ENCODE data around the gene CFAP46.
"Not testable (repeated sequence)": the region's sequence is repeated elsewhere in the genome, so short reads cannot be mapped to it uniquely, and the experiment has no call there.

The CFAP46 gene

DNA sequence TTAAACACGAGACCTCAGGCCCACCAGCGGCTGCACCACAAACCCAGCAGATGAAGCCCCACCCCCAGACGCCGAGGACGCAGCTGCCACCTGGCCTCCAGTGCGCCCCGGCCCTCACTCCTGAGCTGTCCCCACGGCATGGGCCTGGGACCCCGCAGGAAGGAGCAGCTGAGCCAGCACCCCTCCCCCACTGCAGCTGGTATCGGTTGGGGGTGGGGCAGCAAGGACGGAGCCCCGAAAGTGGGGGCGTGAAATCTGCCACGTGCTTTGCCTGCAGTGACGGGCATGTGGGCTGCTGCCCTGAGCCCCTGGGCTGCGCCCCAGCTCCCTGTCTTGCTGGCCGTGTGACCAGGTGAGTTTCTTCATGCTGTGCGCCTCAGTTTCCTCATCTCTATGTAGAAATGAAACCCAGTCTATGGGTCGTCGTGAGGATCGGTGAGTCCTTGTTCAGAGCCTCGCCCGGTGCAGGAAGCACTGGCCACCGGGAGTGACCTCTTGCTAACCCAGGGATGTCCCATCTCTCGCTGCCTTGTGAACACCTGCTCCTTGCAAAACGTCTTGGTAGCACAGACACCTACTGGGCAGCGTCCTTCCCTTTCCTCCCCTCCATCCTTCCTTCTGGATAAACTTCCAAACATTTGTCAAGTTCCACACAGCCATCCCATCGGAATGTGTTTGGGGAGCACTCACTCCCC is 32.0 kb downstream of the CFAP46 start:
- DNase-seq, result no peak
- in situ Hi-C loops (cut with HindIII; ENCODE audit: low pct_ligation_motif_present, low pct_unique_long_range_greater_than_20kb, low sequenced_read_pairs), result no loop called here

- no peak for DNase-seq
- in situ Hi-C loops (cut with HindIII; ENCODE audit: low pct_ligation_motif_present, low pct_unique_long_range_greater_than_20kb, low sequenced_read_pairs), result no loop called here
Observed at GRCh38 chr10:132909491-132910071, 32.8 kb downstream of the CFAP46 start.

DNA sequence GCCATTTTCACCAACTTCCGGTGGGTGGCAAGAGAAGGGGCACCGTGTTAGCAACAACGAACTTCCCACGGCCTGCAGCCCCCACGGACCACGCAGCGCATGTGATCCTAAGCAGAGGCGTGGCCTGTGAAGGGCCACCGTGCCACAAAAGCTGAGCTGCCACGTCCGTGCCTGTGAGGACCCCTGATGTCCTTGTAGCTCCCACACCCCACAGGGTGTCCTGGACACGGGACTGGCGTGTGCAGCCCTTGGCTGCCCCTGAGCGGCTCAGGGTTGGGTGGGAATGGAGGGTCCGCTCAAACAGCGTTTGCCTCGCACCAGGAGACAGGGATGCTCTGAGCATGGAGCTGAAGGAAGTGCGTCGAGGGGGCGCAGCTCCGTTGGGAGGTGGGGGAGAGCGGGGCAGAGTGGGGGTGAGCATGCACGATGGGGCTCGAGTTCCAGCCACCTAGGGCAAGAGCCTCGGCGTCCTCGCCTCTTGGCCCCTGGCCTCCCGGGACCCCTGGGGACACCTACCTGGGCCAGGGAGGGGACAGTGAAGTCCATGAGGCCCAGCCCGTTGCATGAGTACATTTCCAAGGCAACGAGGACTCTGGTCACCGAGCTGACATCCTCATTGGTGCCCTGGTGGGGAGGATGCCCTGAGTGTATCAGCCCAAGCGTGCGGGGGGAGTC is 33.6 kb downstream of the CFAP46 start:
- in situ Hi-C loops (cut with HindIII; ENCODE audit: low pct_ligation_motif_present, low pct_unique_long_range_greater_than_20kb, low sequenced_read_pairs), result no loop called here
- DNase-seq, result no peak

DNA sequence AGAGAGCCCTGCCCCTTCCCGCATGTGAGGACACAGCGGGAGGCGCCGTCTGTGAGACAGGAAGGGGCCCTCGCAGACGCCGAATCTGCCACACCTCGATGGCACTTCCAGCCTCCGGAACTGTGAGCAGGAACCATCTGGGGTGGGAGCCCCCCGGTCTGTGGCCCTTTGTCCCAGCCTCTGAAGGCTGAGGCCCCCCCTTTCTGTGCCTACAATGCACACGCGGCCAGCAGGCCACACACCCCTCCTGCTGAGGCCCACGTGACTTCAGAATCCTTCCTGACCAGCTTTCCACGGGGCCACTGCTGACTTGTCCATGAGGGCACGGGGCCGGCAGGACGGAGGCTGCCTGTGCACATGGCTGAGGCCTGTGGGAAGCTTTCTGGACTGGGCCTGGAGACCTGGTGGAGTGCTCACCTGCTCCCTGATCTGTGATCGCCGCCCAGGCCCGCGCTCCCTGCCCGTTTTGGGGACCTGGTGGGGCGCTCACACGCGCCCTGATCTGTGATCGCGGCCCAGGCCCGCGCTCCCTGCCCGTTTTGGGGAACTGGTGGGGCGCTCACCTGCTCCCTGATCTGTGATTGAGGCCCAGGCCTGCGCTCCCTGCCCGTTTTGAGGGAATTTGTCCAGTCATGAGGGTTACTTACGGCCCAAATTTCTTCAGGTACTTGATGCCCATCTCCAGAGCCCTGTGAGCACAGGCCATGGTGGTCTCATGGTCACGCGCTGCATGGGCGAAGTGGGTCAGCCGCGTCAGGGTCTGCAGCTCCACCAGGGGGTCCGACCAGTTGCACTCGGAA is 34.3 kb downstream of the CFAP46 start:
- DNase-seq, result no peak
- in situ Hi-C loops (cut with HindIII; ENCODE audit: low pct_ligation_motif_present, low pct_unique_long_range_greater_than_20kb, low sequenced_read_pairs), result no loop called here

DNA sequence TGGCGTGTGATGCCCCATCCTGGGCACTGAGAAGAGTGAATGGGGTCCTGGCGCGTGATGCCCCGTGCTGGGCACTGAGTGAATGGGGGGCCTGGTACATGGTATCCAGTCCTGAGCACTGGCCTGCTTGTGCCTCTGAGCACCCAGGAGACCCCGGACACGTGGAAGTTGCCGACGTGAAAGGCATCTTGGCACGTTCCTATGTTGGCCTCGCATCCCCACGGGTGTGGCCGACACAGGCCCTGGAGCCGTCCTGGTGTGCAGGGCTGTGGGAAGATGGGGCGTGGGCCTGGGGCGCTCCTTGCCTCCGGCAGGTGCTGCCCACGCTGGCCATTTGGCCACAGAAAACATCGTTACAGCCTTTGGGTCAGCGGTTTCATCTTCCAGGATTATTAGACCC is 35.5 kb downstream of the CFAP46 start:
- in situ Hi-C loops (cut with HindIII; ENCODE audit: low pct_ligation_motif_present, low pct_unique_long_range_greater_than_20kb, low sequenced_read_pairs), result no loop called here
- no peak for DNase-seq

DNA sequence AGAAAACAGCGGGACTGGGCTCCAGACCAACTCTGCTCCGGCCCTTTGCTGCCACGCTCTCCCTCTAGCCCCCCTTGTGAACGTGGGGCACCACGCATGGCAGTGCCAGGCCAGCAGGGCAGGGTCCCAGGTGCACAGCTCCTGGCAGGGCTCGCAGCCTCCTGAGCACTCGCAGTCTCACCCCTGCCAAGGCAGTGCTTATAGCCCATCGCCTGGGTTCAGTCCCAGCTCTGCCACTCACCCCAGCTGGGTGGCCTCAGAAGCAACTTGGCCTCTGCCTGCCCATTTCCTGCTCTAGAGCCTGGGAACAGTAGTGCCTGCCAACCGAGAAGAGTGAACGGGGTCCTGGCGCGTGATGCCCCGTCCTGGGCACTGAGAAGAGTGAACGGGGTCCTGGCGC is 36.3 kb downstream of the CFAP46 start:
- no peak for DNase-seq
- in situ Hi-C loops (cut with HindIII; ENCODE audit: low pct_ligation_motif_present, low pct_unique_long_range_greater_than_20kb, low sequenced_read_pairs), result no loop called here

DNA sequence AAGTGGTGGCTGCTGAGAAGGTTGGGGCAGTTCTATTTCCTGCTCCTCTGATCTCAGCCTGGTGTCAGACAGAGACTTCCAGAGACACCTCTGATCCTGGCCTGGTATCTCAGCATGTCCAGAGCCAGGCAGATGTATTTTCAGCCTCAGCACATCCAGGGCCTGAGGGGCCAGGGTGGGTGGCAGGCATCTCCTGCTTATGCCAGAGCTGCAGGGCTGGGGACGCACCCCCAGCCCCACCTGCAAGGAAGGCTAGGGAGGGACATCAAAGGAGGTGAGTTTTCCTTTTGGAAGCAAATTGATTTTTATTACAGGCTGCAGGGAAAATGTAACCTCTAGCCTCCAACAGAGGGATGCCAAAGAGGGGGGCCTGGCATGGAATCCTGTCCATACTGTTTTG is 36.7 kb downstream of the CFAP46 start:
- no peak for DNase-seq
- in situ Hi-C loops (cut with HindIII; ENCODE audit: low pct_ligation_motif_present, low pct_unique_long_range_greater_than_20kb, low sequenced_read_pairs), result no loop called here

- no peak for DNase-seq
- in situ Hi-C loops (cut with HindIII; ENCODE audit: low pct_ligation_motif_present, low pct_unique_long_range_greater_than_20kb, low sequenced_read_pairs), result no loop called here
Observed at GRCh38 chr10:132904814-132905649, 37.3 kb downstream of the CFAP46 start.

DNA sequence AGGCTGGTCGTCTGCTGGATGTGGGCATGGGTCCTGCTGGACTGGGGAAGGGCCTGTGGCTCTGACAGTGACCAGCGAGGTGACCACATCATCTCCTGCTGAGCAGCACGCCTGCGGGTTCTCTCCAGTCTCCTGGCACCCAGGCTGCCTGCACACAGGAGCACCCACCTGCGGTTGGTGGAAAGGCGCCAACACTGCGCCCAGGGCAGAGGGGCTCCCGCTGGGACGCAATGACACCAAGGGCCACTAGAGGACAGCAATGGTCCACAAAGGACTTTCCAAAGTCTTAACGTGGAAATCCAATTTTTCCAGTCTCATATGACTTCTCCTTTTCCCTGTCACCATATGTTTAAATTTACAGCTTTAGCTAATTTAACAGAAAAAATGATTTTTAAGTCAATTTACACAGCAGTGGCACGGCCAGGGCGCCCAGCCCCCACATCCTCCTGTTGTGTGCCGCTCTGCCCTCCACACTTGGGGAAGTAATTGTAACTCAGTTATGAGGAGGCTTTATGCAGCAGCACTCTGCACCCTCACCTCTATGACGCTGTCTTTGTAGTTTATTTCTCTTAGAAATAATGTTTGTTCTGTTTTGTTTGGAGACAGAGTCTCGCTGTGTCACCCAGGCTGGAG is 38.1 kb downstream of the CFAP46 start:
- in situ Hi-C loops (cut with HindIII; ENCODE audit: low pct_ligation_motif_present, low pct_unique_long_range_greater_than_20kb, low sequenced_read_pairs), result no loop called here
- peak; percentile 55 for DNase-seq

GRCh38 chr10:132902656-132903575 is 39.5 kb downstream of the CFAP46 start:
- in situ Hi-C loops (cut with HindIII; ENCODE audit: low pct_ligation_motif_present, low pct_unique_long_range_greater_than_20kb, low sequenced_read_pairs); DNase-seq: not testable (repeated sequence)

- DNase-seq, result no peak
- in situ Hi-C loops (cut with HindIII; ENCODE audit: low pct_ligation_motif_present, low pct_unique_long_range_greater_than_20kb, low sequenced_read_pairs), result no loop called here
Observed at GRCh38 chr10:132901351-132901750, 41.0 kb downstream of the CFAP46 start.

DNA sequence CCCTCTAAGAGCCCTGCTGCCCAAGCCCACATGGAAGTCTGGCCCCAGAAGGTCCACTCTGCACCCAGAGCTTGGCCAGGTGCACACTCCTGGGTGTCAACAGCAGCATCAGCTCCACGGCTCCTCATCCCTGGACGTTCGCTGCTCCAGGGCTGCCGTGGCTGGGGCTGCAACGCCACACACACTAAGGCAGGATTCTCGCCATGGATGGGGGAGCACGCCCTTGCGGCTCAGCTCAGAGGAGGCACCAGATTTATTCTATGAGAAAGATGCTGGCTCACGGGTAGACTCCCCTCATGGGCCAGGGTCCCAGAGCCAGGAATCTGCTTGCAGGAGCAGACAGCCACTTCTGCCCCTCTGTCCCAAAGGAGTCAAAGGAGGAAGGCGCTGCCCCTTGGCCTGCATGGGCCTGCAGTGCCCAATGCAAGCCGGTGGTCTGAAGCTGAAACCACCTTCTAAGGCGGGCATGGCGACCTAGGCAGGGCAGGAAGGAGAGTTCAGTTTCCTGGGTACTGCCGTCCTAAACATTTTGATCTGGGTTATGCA is 42.1 kb downstream of the CFAP46 start:
- DNase-seq, result no peak
- in situ Hi-C loops (cut with HindIII; ENCODE audit: low pct_ligation_motif_present, low pct_unique_long_range_greater_than_20kb, low sequenced_read_pairs), result no loop called here

DNA sequence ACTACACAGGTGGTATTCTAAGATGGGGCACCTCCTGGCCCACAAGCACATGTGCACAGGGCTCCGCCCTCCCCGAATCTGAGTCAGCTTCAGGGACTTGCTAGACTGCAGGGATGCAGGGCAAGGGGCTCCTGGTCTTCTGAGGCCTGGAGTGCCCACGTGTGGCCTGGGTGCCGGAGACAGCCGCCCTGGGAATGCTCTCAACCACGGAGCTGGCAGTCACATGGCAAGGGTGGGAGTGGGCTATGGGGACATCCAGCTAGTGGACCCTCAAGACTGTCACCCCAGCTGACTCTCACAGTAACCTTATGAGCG is 42.7 kb downstream of the CFAP46 start:
- DNase-seq, result no peak
- in situ Hi-C loops (cut with HindIII; ENCODE audit: low pct_ligation_motif_present, low pct_unique_long_range_greater_than_20kb, low sequenced_read_pairs), result no loop called here

- in situ Hi-C loops (cut with HindIII; ENCODE audit: low pct_ligation_motif_present, low pct_unique_long_range_greater_than_20kb, low sequenced_read_pairs), result no loop called here
- no peak for DNase-seq
Observed at GRCh38 chr10:132899054-132899750, 43.2 kb downstream of the CFAP46 start.

DNA sequence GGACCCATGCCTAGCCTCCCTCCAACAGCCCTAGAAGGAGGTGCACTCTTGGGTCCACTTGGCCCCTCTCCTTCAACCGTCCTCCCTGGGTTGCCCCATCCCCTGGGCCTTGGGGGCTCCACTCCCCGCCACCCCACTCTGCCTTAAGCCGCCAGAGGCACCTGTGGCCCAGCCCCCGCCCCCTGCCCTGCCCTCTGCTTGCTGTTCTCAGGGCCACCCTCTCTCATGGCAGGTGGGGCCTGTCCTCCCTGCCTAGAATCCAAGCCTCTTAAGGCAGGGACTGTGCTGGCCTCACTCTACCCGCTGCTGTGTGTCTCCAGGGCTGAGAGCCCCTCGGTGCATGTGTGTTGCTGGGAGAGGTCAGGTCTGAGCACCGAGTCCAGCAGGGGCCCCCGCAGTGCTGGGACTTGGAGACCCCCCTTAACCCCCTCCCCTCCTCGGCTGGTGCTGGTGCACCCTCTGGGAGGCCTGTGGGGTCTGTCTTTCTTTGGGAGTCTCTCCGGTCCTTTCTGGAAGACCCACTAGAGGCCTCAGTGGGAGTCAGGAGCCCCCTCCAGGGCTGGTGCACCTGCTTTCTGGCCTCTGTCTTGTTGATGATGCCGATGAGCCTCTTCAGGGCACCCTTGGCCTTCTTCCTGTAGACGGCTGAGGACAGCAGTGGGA is 43.8 kb downstream of the CFAP46 start:
- in situ Hi-C loops (cut with HindIII; ENCODE audit: low pct_ligation_motif_present, low pct_unique_long_range_greater_than_20kb, low sequenced_read_pairs), result no loop called here
- no peak for DNase-seq

Data from ACHN (cell line).